CD8-positive, alpha-beta memory T cell (primary cell): ENCODE results near the gene ACSS1. TPM values are rescaled to one million over a fixed set of nuclear protein-coding genes. Genes with fewer than 3 reads are reported as not detected.
A peak's percentile ranks its signal among the peaks of the same experiment; 100 is the strongest.

Experiments
- CTCF ChIA-PET: fragments of 350-600 bp; sonication (Branson Sonifier 250); formaldehyde crosslinking; loops from one replicate; lab custom pipeline; 2021; ENCODE audit warnings: antibody characterized with exemption; lab: Charles Lee
- POLR2A ChIA-PET: fragments of 350-600 bp; sonication (Branson Sonifier 250); formaldehyde crosslinking; loops from one replicate; lab custom pipeline; 2021; ENCODE audit warnings: antibody characterized with exemption; lab: Charles Lee
- DNase-seq, 5 donors: peaks; one replicate each; pipeline versions ENCODE4 v3.0.0 to v3.0.0-alpha.2; 2020 to 2022; ENCODE audit warnings: mixed read lengths in 1 of 5
- H3K27ac ChIP-seq: one replicate; pipeline ENCODE4 v1.7.0; 2013; ENCODE audit warnings: low read depth, mild to moderate bottlenecking, low read length, moderate library complexity
- H3K27me3 ChIP-seq: 2 replicates; pipeline ENCODE4 v1.7.0; 2013; ENCODE audit warnings: low read length, mild to moderate bottlenecking; ENCODE audit not compliant: insufficient read depth, poor library complexity, severe bottlenecking
- H3K36me3 ChIP-seq: 2 replicates; pipeline ENCODE4 v1.7.0; 2013; ENCODE audit warnings: mild to moderate bottlenecking, low read length, moderate library complexity; ENCODE audit not compliant: insufficient read depth
- H3K4me1 ChIP-seq: 2 replicates; pipeline ENCODE4 v1.7.0; 2013; ENCODE audit warnings: mild to moderate bottlenecking, low read length, moderate library complexity; ENCODE audit not compliant: insufficient read depth
- H3K4me3 ChIP-seq: 2 replicates; pipeline ENCODE4 v1.7.0; 2013; ENCODE audit warnings: mild to moderate bottlenecking, low read length
- H3K9me3 ChIP-seq: 2 replicates; pipeline ENCODE4 v1.7.0; 2013; ENCODE audit warnings: mild to moderate bottlenecking, low read length
- H3K27ac Mint-ChIP-seq, 8 donors: one replicate each; pipeline ENCODE4 v1.8.0; 2020 to 2021; ENCODE audit warnings: mixed read lengths in 8 of 8, mild to moderate bottlenecking in 6 of 8, inconsistent platforms in 3 of 8, moderate library complexity in 3 of 8
- H3K27me3 Mint-ChIP-seq, 2 donors: one replicate each; pipeline ENCODE4 v1.8.0; 2020 to 2021; ENCODE audit warnings: mixed read lengths in 2 of 2, mild to moderate bottlenecking in 1 of 2, moderate library complexity in 1 of 2
- H3K36me3 Mint-ChIP-seq, 3 donors: one replicate each; pipeline ENCODE4 v1.8.0; 2020 to 2021; ENCODE audit warnings: mixed read lengths in 3 of 3, inconsistent platforms in 1 of 3, mild to moderate bottlenecking in 1 of 3
- H3K4me1 Mint-ChIP-seq, 3 donors: one replicate each; pipeline ENCODE4 v1.8.0; 2020 to 2021; ENCODE audit warnings: mixed read lengths in 3 of 3, inconsistent platforms in 1 of 3, mild to moderate bottlenecking in 1 of 3
- H3K4me3 Mint-ChIP-seq, 7 donors: one replicate each; pipeline ENCODE4 v1.8.0; 2020 to 2021; ENCODE audit warnings: mixed read lengths in 7 of 7, mild to moderate bottlenecking in 6 of 7, moderate library complexity in 4 of 7, inconsistent platforms in 2 of 7
- H3K9me3 Mint-ChIP-seq, 5 donors: one replicate each; pipeline ENCODE4 v1.8.0; 2020 to 2022; ENCODE audit warnings: mixed read lengths in 5 of 5, mild to moderate bottlenecking in 3 of 5, moderate library complexity in 2 of 5, inconsistent platforms in 1 of 5
- polyA plus RNA-seq: library from polyadenylated mRNA; unstranded; fragments of 300-500 nt; fragmentation: Illumina TruSeq; gene quantifications from one replicate; pipeline ENCODE4 v1.2.3, GENCODE V29; 2021
- total RNA-seq, 2 experiments: library from RNA; stranded (reverse); gene quantifications; one replicate each; pipeline ENCODE4 v1.2.3, GENCODE V29; 2021

ACSS1 gene
- total and polyA plus RNA-seq, 3 experiments from 2014 or later, result 24.5 to 59.6 (median 24.8) TPM

GRCh38 chr20:25025091-25025861 is 32.7 kb downstream of the ACSS1 start:
- H3K27ac Mint-ChIP-seq, result peak overlapping the region in 3 of 8 donors; percentile 14 to 80 (median 23)
- peaks cover 6 to 80% (median 12%) of the 10 kb centered on the region in 3 donors for H3K36me3 Mint-ChIP-seq
- H3K27me3 Mint-ChIP-seq, result no peaks in the 10 kb centered on the region
- peaks cover 26 to 61% (median 38%) of the 10 kb centered on the region in 3 donors for H3K4me1 Mint-ChIP-seq
- Histone ChIP-seq H3K36me3 (peaks cover 15% of the 10 kb centered on the region), H3K9me3 (no peaks in the 10 kb centered on the region), H3K27ac (no peak overlapping the region), H3K4me3 (no peak overlapping the region), H3K4me1 (no peaks in the 10 kb centered on the region), H3K27me3 (no peaks in the 10 kb centered on the region)
- H3K9me3 Mint-ChIP-seq, result no peaks in the 10 kb centered on the region
- H3K4me3 Mint-ChIP-seq, result no peak overlapping the region
- no peak for DNase-seq
- POLR2A ChIA-PET, result no interaction called here
- CTCF ChIA-PET, result no interaction called here

- Mint-ChIP-seq H3K9me3 (no peaks in the 10 kb centered on the region), H3K4me1 (peaks cover 23 to 50% (median 27%) of the 10 kb centered on the region in 3 donors), H3K36me3 (peaks cover 0 to 80% (median 7%) of the 10 kb centered on the region in 3 donors), H3K27me3 (no peaks in the 10 kb centered on the region), H3K27ac (peak overlapping the region in 3 of 8 donors; percentile 23 to 79 (median 45)), H3K4me3 (no peak overlapping the region)
- no peak for DNase-seq
- H3K4me3 ChIP-seq, result no peak overlapping the region
- no peaks in the 10 kb centered on the region for H3K9me3 ChIP-seq
- no peaks in the 10 kb centered on the region for H3K27me3 ChIP-seq
- CTCF ChIA-PET, result no interaction called here
- no peak overlapping the region for H3K27ac ChIP-seq
- peaks cover 10% of the 10 kb centered on the region for H3K36me3 ChIP-seq
- H3K4me1 ChIP-seq, result no peaks in the 10 kb centered on the region
- POLR2A ChIA-PET, result no interaction called here
These were observed 33.8 kb downstream of the ACSS1 start for GRCh38 chr20:25024171-25024570.

GRCh38 chr20:25023356-25023755 is 34.6 kb downstream of the ACSS1 start:
- peaks cover 0 to 84% (median 7%) of the 10 kb centered on the region in 3 donors for H3K36me3 Mint-ChIP-seq
- H3K27ac Mint-ChIP-seq, result peak overlapping the region in 5 of 8 donors; percentile 33 to 77 (median 45)
- Histone ChIP-seq H3K27ac (no peak overlapping the region), H3K4me3 (no peak overlapping the region), H3K36me3 (peaks cover 17% of the 10 kb centered on the region), H3K27me3 (no peaks in the 10 kb centered on the region), H3K9me3 (no peaks in the 10 kb centered on the region), H3K4me1 (no peaks in the 10 kb centered on the region)
- H3K27me3 Mint-ChIP-seq, result no peaks in the 10 kb centered on the region
- no peak overlapping the region for H3K4me3 Mint-ChIP-seq
- no peak for DNase-seq
- POLR2A ChIA-PET, result no interaction called here
- H3K9me3 Mint-ChIP-seq, result no peaks in the 10 kb centered on the region
- H3K4me1 Mint-ChIP-seq, result peaks cover 23 to 47% (median 24%) of the 10 kb centered on the region in 3 donors
- CTCF ChIA-PET, result no interaction called here

- POLR2A ChIA-PET, result no interaction called here
These were observed 35.3 kb downstream of the ACSS1 start for GRCh38 chr20:25022680-25023079.

GRCh38 chr20:25021336-25021735 is 36.6 kb downstream of the ACSS1 start:
- peak overlapping the region in 2 of 8 donors; percentile 23 to 65 for H3K27ac Mint-ChIP-seq
- no peak for DNase-seq
- peaks cover 0 to 89% (median 3%) of the 10 kb centered on the region in 3 donors for H3K36me3 Mint-ChIP-seq
- H3K9me3 Mint-ChIP-seq, result no peaks in the 10 kb centered on the region
- CTCF ChIA-PET, result interaction anchor here (1.9 kb wide), 1 partner anchor 12 kb away, joined by 5 read pairs; no protein-coding TSS in a partner anchor
- H3K4me1 ChIP-seq, result no peaks in the 10 kb centered on the region
- H3K4me3 Mint-ChIP-seq, result no peak overlapping the region
- no peaks in the 10 kb centered on the region for H3K27me3 Mint-ChIP-seq
- H3K36me3 ChIP-seq, result peaks cover 20% of the 10 kb centered on the region
- no peaks in the 10 kb centered on the region for H3K27me3 ChIP-seq
- POLR2A ChIA-PET, result no interaction called here
- no peaks in the 10 kb centered on the region for H3K9me3 ChIP-seq
- H3K4me1 Mint-ChIP-seq, result peaks cover 14 to 31% (median 22%) of the 10 kb centered on the region in 3 donors
- no peak overlapping the region for H3K4me3 ChIP-seq
- no peak overlapping the region for H3K27ac ChIP-seq

More at GRCh38 chr20:25022680-25023079, 35.3 kb downstream of the ACSS1 start:
- H3K27me3 ChIP-seq, result no peaks in the 10 kb centered on the region
- no peaks in the 10 kb centered on the region for H3K27me3 Mint-ChIP-seq
- H3K4me3 ChIP-seq, result no peak overlapping the region
- CTCF ChIA-PET, result no interaction called here
- peaks cover 0 to 86% (median 7%) of the 10 kb centered on the region in 3 donors for H3K36me3 Mint-ChIP-seq
- no peak overlapping the region for H3K27ac ChIP-seq
- H3K4me1 Mint-ChIP-seq, result peaks cover 23 to 43% (median 31%) of the 10 kb centered on the region in 3 donors
- H3K4me1 ChIP-seq, result no peaks in the 10 kb centered on the region
- H3K36me3 ChIP-seq, result peaks cover 20% of the 10 kb centered on the region
- DNase-seq, result no peak
- no peak overlapping the region for H3K4me3 Mint-ChIP-seq
- H3K9me3 Mint-ChIP-seq, result no peaks in the 10 kb centered on the region
- no peaks in the 10 kb centered on the region for H3K9me3 ChIP-seq
- H3K27ac Mint-ChIP-seq, result no peak overlapping the region

GRCh38 chr20:25020901-25021301 is 37.0 kb downstream of the ACSS1 start:
- Histone ChIP-seq H3K4me3 (no peak overlapping the region), H3K4me1 (no peaks in the 10 kb centered on the region), H3K27me3 (no peaks in the 10 kb centered on the region), H3K27ac (no peak overlapping the region), H3K36me3 (peaks cover 20% of the 10 kb centered on the region), H3K9me3 (no peaks in the 10 kb centered on the region)
- DNase-seq, result no peak
- CTCF ChIA-PET, result interaction anchor here (1.9 kb wide), 1 partner anchor 13 kb away, joined by 5 read pairs; no protein-coding TSS in a partner anchor
- Mint-ChIP-seq H3K4me3 (no peak overlapping the region), H3K27ac (no peak overlapping the region), H3K4me1 (peaks cover 13 to 28% (median 22%) of the 10 kb centered on the region in 3 donors), H3K27me3 (no peaks in the 10 kb centered on the region), H3K9me3 (no peaks in the 10 kb centered on the region), H3K36me3 (peaks cover 0 to 91% (median 2%) of the 10 kb centered on the region in 3 donors)
- POLR2A ChIA-PET, result no interaction called here

GRCh38 chr20:25020345-25020744 is 37.6 kb downstream of the ACSS1 start:
- Mint-ChIP-seq H3K4me1 (peaks cover 10 to 23% (median 17%) of the 10 kb centered on the region in 3 donors), H3K4me3 (no peak overlapping the region), H3K36me3 (peaks cover 0 to 91% (median 2%) of the 10 kb centered on the region in 3 donors), H3K27ac (no peak overlapping the region), H3K9me3 (no peaks in the 10 kb centered on the region), H3K27me3 (no peaks in the 10 kb centered on the region)
- no peak overlapping the region for H3K27ac ChIP-seq
- CTCF ChIA-PET, result interaction anchor here (1.9 kb wide), 1 partner anchor 13 kb away, joined by 5 read pairs; no protein-coding TSS in a partner anchor
- POLR2A ChIA-PET, result no interaction called here
- no peak for DNase-seq
- H3K36me3 ChIP-seq, result peaks cover 20% of the 10 kb centered on the region
- no peaks in the 10 kb centered on the region for H3K27me3 ChIP-seq
- no peak overlapping the region for H3K4me3 ChIP-seq
- H3K4me1 ChIP-seq, result no peaks in the 10 kb centered on the region
- H3K9me3 ChIP-seq, result no peaks in the 10 kb centered on the region
